Stimulated activated CD8-positive, alpha-beta memory T cell treated with anti-CD3 and anti-CD28 coated beads, Interleukin-7, amount 100 ng/mL, for 48 hours (primary cell): ENCODE measurements around the gene CCSER1.
"Not testable (repeated sequence)": the region's sequence is repeated elsewhere in the genome, so short reads cannot be mapped to it uniquely, and the experiment has no call there.

Experiments used
- DNase-seq, 2 donors: peaks; one replicate each; pipeline ENCODE4 v3.0.0-alpha.2; 2020; ENCODE audit warnings: low read depth in 1 of 2; ENCODE audit errors: extremely low read depth in 1 of 2

CCSER1 gene

DNA sequence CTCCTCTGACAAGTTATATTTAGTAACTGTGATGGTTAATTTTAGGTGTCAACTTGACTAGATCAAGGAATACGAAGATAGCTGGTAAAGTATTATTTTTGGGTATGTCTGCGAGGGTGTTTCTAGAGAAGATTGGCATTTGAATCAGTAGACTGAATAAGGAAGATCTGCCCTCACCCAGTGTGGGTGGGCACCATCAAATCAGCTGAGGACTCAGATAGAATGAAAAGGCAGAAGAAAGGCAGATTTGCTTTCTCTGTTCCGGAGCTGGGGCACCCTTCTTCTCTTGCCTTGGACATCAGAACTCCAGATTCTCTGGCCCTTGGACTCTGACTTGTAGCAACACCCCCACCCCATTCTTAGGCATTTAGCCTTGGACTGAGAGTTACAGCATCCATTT lies 981.6 kb downstream of the CCSER1 start:
- no peak for DNase-seq

- DNase-seq = no peak
These were observed 984.4 kb downstream of the CCSER1 start for GRCh38 chr4:91111556-91111955.

DNA sequence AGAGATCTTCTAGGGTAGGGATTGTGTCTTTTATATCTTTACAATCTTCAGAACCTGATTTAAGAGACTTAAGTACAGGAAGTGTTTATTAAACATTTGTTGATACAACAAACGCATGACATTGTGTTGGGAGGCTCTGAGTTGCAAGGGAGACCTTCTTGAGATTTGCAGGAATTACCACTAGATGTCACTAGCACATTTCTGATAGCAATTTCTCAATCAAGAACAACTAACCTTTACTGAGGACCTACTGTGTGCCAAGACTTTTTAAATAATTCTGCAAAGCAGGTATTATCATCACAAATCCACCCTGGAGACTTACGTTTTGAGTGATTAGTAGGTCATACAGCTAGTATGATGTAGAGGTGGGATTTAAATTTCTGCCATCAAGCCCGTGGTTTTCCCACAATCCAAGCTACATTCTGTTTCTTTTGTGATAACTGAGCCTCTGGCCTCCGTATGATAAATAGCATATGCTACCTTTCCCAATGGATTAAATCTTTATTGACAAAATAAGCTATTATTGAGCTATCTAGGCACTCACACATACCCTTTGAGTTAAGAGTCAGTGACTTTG lies 986.0 kb downstream of the CCSER1 start:
- no peak for DNase-seq

- no peak for DNase-seq
These were observed 987.2 kb downstream of the CCSER1 start for GRCh38 chr4:91114386-91114785.

GRCh38 chr4:91116861-91117260 lies 989.7 kb downstream of the CCSER1 start:
- DNase-seq = no peak

DNA sequence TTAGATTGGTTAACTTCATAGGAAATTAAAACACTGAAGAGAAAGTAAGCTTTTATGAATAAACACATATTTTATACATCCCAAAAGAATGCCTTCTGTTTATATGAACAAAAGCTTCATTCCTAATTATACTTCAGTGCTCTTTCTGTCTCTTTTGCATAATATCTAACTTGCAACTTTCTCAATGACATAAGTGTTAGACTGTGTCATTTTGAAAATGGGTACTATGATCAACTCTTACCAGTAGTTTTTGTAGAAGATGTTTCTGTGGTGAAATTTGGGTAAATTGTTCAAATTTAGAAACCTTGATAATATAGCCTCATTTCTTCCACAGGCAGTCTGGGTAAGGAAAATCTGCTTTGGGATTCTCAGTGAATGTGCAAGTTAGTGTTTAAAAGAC lies 991.4 kb downstream of the CCSER1 start:
- DNase-seq = no peak

- DNase-seq = no peak
These were observed 996.5 kb downstream of the CCSER1 start for GRCh38 chr4:91123742-91124141.

DNA sequence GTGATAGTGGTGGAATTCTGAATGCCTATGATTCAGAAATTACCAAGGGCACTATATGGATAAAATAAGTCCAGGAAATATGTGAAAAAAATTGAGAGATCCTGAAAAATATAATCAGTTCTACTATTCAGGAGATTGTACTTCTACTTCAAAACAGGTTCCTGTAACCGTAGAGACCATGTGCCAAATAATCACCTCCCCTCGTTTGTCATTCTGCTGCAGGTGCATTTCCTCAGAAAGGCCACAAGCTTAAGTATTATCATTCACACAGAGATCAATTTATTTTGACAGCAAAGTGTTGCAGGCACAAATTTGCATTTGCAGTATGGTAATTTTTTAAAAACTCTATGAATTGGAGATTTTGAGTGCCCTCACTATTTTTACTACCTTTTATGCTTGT lies 1000.0 kb downstream of the CCSER1 start:
- DNase-seq = no peak

DNA sequence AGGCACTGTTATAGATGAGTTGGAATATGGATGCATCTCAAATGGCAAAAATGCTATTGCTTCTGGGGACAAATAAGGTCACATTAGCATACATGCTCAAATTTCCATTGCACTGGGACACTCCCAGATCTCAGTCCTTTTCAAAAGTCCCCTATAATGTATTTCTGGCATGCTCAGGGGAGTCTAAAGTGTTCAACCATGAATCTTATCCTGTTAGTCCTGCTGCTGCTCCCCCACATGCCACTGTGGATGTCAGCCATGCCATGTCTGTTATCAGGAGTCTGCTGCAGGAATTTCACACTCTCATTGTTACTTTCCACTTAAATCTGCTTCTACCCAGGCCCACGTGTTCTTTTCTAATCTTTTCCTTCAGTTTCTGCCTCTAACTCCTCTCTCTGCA lies 1000.6 kb downstream of the CCSER1 start:
- no peak for DNase-seq

DNA sequence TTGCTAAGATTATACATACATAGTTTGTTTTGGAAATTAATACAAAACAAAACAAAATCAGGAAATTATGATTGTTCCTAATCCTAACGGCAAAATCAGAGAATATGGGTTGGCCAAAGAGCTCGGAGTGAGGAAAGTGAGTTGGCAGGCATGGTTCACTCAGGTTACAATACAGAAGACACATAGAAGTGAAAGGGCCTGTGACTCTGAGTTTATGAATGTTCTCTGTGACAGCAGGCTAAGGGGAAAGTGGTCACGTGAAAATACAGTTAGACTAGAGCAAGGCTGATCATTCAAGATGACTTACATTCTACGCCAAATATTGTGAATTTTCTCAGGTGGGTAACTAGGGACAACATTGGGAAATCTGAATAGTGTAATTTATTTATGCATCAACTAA lies 1001.3 kb downstream of the CCSER1 start:
- no peak for DNase-seq

DNA sequence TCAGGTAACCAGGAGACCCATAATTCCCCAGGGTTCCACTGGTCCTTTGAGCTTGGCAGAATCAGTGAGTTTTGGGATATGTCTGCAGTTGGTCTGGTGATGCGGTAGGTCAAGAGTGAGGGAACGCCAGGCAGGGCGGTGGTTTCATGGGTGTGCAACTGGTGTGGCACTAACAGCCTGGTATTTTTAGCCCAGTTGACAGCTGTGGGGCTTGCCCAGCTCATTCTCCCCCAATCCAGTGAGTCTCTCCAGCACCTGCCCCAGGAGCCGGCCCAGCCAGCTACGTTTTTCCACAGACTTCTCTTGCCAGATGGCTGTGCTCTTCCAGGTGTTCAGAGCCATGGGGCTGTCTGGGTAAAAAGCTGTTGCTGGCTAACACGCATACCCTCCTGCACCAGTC lies 1019.9 kb downstream of the CCSER1 start:
- no peak for DNase-seq

- DNase-seq = not testable (repeated sequence)
These were observed 1026.8 kb downstream of the CCSER1 start for GRCh38 chr4:91154041-91154440.

GRCh38 chr4:91167864-91168653 lies 1040.9 kb downstream of the CCSER1 start:
- not testable (repeated sequence) for DNase-seq

DNA sequence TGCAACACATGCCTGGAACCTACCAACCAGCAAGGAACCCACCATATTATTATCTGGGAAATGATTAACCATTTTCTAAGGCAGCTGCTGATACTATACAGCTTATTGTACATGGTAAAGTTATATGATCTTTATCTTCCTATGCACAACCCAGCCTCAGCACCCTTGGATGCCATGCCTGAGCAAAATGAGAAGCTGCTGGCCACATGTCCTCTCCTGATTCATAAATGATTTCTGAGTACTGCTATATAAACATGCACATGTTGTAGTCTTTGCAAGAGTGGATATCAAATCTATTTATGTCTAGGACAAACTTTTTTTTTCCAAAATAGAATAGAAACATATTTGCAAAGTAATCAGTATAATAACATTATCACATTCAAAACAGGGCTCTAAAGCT lies 1043.6 kb downstream of the CCSER1 start:
- DNase-seq = no peak

DNA sequence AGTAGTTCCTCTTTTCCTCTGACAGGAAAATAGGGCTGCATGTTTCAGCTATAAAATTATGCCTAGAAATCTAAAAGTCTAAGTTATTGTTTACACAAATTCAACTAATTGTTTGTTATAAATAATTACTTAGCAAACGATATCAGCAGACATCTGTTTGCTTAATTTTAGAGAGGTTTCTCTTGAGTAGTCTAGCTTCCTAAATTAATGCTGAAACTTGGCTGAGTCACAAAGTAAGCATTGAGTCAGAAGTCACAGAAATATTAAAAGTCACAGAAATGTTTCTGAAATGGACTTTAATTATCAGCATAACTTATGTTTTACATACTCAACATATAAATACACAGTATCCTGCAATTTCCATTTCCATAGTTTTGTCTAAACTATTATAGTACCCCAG lies 1044.0 kb downstream of the CCSER1 start:
- no peak for DNase-seq

- not testable (repeated sequence) for DNase-seq
These were observed 1057.9 kb downstream of the CCSER1 start for GRCh38 chr4:91185061-91185460.

GRCh38 chr4:91198951-91199350 lies 1071.8 kb downstream of the CCSER1 start:
- no peak for DNase-seq

DNA sequence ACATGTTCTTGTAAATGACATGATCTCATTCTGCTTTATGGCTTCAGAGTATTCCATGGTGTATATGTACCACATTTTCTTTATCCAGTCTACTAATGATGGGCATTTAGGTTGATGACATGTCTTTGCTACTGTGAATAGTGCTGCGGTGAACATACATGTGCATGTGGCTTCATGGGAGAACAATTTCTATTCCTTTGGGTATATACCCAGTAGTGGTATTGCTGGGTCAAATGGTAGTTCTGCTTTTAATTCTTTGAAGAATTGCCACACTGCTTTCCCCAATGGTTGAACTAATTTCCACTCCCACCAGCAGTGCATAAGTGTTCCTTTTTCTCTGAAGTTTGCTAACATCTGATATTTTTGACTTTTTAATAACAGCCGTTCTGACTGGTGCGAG lies 1080.3 kb downstream of the CCSER1 start:
- DNase-seq = no peak

DNA sequence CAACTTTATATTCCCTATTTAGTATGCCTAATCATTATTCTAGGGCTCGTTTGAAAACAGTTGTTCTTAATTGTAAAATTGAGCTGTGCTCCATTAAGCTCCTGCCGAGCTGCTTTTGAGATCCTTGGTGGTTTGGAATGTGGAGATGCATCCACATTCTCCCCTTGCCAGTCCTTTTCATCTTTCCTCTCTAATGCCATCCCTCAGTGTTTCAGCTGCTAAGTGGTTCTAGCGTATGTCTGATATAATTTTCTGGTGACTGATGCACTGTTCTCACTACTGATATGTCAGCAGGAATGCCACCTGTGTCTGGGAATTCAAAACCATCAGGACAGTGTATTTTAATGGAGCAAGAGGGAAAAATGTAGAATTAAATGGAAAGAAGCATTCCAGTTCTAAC lies 1085.0 kb downstream of the CCSER1 start:
- no peak for DNase-seq

DNA sequence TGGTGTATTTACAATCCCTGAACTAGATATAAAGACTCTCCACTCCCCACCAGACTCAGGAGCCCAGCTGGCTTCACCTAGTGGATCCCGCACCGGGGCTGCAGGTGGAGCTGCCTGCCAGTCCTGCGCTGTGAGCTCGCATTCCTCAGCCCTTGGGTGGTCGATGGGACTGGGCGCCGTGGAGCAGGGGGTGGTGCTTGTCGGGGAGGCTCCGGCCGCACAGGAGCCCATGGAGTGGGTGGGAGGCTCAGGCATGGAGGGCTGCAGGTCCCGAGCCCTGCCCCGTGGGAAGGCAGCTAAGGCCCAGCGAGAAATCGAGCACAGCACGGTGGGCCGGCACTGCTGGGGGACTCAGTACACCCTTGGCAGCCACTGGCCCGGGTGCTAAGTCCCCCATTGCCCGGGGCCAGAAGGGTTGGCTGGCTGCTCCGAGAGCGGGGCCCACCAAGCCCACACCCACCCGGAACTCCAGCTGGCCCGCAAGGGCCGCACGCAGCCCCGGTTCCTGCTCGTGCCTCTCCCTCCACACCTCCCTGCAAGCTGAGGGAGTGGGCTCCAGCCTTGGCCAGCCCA lies 1090.7 kb downstream of the CCSER1 start:
- DNase-seq = not testable (repeated sequence)

DNA sequence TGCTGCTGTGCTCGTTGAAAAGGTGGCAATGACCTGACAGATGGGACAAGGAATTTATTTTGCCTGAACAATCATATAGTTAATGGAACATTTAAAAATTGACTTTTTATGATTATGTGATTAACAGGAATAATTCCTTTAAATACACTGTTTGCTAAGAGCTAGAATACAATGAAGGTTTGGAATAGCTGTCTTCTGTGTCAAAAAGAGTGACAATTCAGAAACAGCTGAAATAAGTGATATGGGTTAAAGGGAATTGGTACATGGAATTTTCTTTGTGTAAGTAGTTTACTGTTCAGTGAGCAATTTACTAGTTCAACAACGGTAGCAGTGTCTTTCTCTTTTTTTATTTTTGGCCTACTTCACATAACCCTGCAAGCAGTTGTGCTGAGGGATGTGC lies 1093.1 kb downstream of the CCSER1 start:
- no peak for DNase-seq

DNA sequence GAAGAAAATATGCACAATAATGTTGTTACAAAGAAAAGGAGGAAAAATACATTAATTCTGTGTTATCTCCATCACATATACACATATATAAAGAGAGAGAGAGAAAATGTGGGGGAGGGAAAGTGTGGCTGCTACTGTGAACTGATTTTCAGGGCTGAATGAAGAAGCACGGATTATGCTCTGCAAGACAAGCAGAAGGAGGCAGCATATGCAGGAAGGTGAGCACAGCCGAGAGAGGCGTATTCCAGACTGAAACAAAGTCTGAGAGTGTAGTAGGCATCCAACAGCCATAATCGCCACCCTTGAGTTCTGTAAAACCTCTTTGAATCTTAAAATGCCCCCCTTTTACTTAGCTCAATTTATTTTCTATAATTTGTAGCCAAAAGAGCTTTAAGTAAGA lies 1094.8 kb downstream of the CCSER1 start:
- DNase-seq = no peak
